H1 (cell line): Measurements from ENCODE around the gene CELF4. TPM values are rescaled to one million over a fixed set of nuclear protein-coding genes. Genes with fewer than 3 reads are reported as not detected.

Experiments used
- CTCF ChIA-PET: fragments of 300-600 bp; sonication (Branson Sonifier 250); formaldehyde crosslinking; loops from one replicate; lab custom pipeline; 2021; ENCODE audit not compliant: partially characterized antibody; lab: Charles Lee
- POLR2A ChIA-PET: fragments of 300-600 bp; sonication (Branson Sonifier 250); formaldehyde crosslinking; loops from one replicate; lab custom pipeline; 2021; ENCODE audit warnings: inconsistent platforms; ENCODE audit not compliant: partially characterized antibody; lab: Charles Lee
- DNase-seq, 2 experiments: peaks; one replicate each; pipeline versions ENCODE4 v3.0.0 to v3.0.0-alpha.2; 2010 to 2022; ENCODE audit warnings: low spot score in 2 of 2, low read depth in 1 of 2, mixed read lengths in 1 of 2
- FAIRE-seq: peaks from 2 replicates; lab custom pipeline; 2011; peaks lifted over from hg19 to GRCh38; lab: Jason Lieb, UNC
- H2AFZ ChIP-seq: 2 replicates; pipeline ENCODE4 v1.8.1; 2012; ENCODE audit warnings: low read length, inconsistent platforms
- H2AK5ac ChIP-seq: 2 replicates; pipeline ENCODE4 v1.6.1; 2013; ENCODE audit warnings: low read depth, low read length
- H2BK120ac ChIP-seq: replicated peaks from 2 replicates; pipeline ENCODE3; 2013; ENCODE audit warnings: low read depth, low read length, inconsistent platforms
- H2BK12ac ChIP-seq: 2 replicates; pipeline ENCODE4 v1.6.1; 2013; ENCODE audit warnings: low read depth, low read length
- H2BK15ac ChIP-seq: 2 replicates; pipeline ENCODE4 v1.6.1; 2013; ENCODE audit warnings: low read length
- H2BK20ac ChIP-seq: 2 replicates; pipeline ENCODE4 v1.6.1; 2013; ENCODE audit warnings: low read length
- H2BK5ac ChIP-seq: 2 replicates; pipeline ENCODE4 v1.6.1; 2013; ENCODE audit warnings: low read depth, low read length
- H3K14ac ChIP-seq: 2 replicates; pipeline ENCODE4 v1.6.1; 2013; ENCODE audit warnings: inconsistent platforms; ENCODE audit not compliant: insufficient read length
- H3K18ac ChIP-seq: 2 replicates; pipeline ENCODE4 v1.6.1; 2013; ENCODE audit warnings: low read length; ENCODE audit errors: extremely low read depth
- H3K23ac ChIP-seq: 2 replicates; pipeline ENCODE4 v1.6.1; 2013; ENCODE audit warnings: inconsistent platforms; ENCODE audit not compliant: insufficient read length
- H3K23me2 ChIP-seq: 2 replicates; pipeline ENCODE4 v1.6.1; 2013; ENCODE audit warnings: low read depth, low read length
- H3K27ac ChIP-seq: 2 replicates; pipeline ENCODE4 v1.6.1; 2011; ENCODE audit warnings: low read depth, low read length, inconsistent platforms
- H3K27me3 ChIP-seq, 4 experiments: replicated peaks in 1 of 4; 1 replicate in 1 of 4; 2 replicates in 3 of 4; pipeline versions ENCODE4 v1.6.1 to v1.8.1; 2011 to 2013; ENCODE audit warnings: low read length in 3 of 4, mild to moderate bottlenecking in 3 of 4, inconsistent platforms in 2 of 4, mixed read lengths in 2 of 4, moderate library complexity in 1 of 4; ENCODE audit not compliant: control insufficient read depth in 3 of 4, insufficient read depth in 3 of 4; ENCODE audit errors: extremely low read depth in 1 of 4
- H3K36me3 ChIP-seq, 4 experiments: 2 replicates each; pipeline versions ENCODE4 v1.6.1 to v1.8.1; 2011 to 2013; ENCODE audit warnings: mild to moderate bottlenecking in 4 of 4, low read length in 3 of 4, moderate library complexity in 2 of 4, control low read depth in 1 of 4, inconsistent platforms in 1 of 4; ENCODE audit not compliant: insufficient read depth in 4 of 4, control insufficient read depth in 2 of 4
- H3K4ac ChIP-seq: replicated peaks from 2 replicates; pipeline ENCODE3; 2013; ENCODE audit warnings: low read length, low read depth, mixed read lengths, inconsistent platforms; ENCODE audit not compliant: insufficient read length
- H3K4me1 ChIP-seq, 4 experiments: replicated peaks in 1 of 4; 1 replicate in 1 of 4; 2 replicates in 3 of 4; pipeline versions ENCODE4 v1.6.1 to v1.8.1; 2011 to 2013; ENCODE audit warnings: low read length in 3 of 4, inconsistent platforms in 2 of 4, mixed read lengths in 1 of 4; ENCODE audit not compliant: insufficient read depth in 4 of 4, control insufficient read depth in 3 of 4
- H3K4me2 ChIP-seq, 2 experiments: 2 replicates each; pipeline versions ENCODE4 v1.6.1 to v1.8.1; 2011 to 2013; ENCODE audit warnings: low read depth in 2 of 2, low read length in 2 of 2, control low read depth in 1 of 2, inconsistent platforms in 1 of 2, mild to moderate bottlenecking in 1 of 2; ENCODE audit not compliant: insufficient read depth in 1 of 2
- H3K4me3 ChIP-seq, 4 experiments: fragments of 200-600, 300-600 bp in 1 of 4; sonication (generic), shearing (Covaris generic), sonication (Bioruptor Twin) in 1 of 4; 2 replicates each; pipeline versions ENCODE4 v1.5.1 to v1.8.1; 2011 to 2016; ENCODE audit warnings: low read length in 4 of 4, low read depth in 3 of 4, control low read depth in 2 of 4, inconsistent platforms in 2 of 4, mild to moderate bottlenecking in 2 of 4, mixed read lengths in 1 of 4, moderate library complexity in 1 of 4; ENCODE audit not compliant: insufficient read depth in 2 of 4; ENCODE audit errors: extremely low read depth in 1 of 4
- H3K56ac ChIP-seq: replicated peaks from 2 replicates; pipeline ENCODE3; 2013; ENCODE audit warnings: low read depth, mild to moderate bottlenecking, mixed read lengths, low read length, inconsistent platforms; ENCODE audit not compliant: insufficient read length
- H3K79me1 ChIP-seq: 2 replicates; pipeline ENCODE4 v1.6.1; 2013; ENCODE audit warnings: low read depth, low read length, control low read depth
- H3K79me2 ChIP-seq, 2 experiments: 2 replicates each; pipeline versions ENCODE4 v1.6.1 to v1.8.1; 2012 to 2013; ENCODE audit warnings: low read length in 2 of 2, mild to moderate bottlenecking in 2 of 2, inconsistent platforms in 1 of 2; ENCODE audit not compliant: insufficient read depth in 2 of 2, control insufficient read depth in 1 of 2
- H3K9ac ChIP-seq, 4 experiments: replicated peaks in 1 of 4; 1 replicate in 1 of 4; 2 replicates in 3 of 4; pipeline versions ENCODE4 v1.6.1 to v1.8.1; 2011 to 2013; ENCODE audit warnings: low read depth in 3 of 4, low read length in 3 of 4, control low read depth in 2 of 4, mild to moderate bottlenecking in 2 of 4, moderate library complexity in 2 of 4, inconsistent platforms in 1 of 4; ENCODE audit errors: extremely low read depth in 1 of 4
- H3K9me3 ChIP-seq, 2 experiments: 2 replicates each; pipeline versions ENCODE4 v1.6.1 to v1.8.1; 2012 to 2013; ENCODE audit warnings: mild to moderate bottlenecking in 2 of 2, moderate library complexity in 2 of 2, control low read depth in 1 of 2, inconsistent platforms in 1 of 2, low read depth in 1 of 2, low read length in 1 of 2, mixed read lengths in 1 of 2; ENCODE audit not compliant: insufficient read depth in 2 of 2
- H4K20me1 ChIP-seq, 2 experiments: replicated peaks in 1 of 2; 2 replicates each; pipeline versions ENCODE3 to v1.8.1; 2011 to 2013; ENCODE audit warnings: inconsistent platforms in 2 of 2, low read length in 2 of 2, mild to moderate bottlenecking in 1 of 2; ENCODE audit not compliant: insufficient read depth in 2 of 2, control insufficient read depth in 1 of 2
- H4K5ac ChIP-seq: 2 replicates; pipeline ENCODE4 v1.6.1; 2013; ENCODE audit warnings: low read length, low read depth, mixed read lengths, inconsistent platforms; ENCODE audit not compliant: insufficient read length
- H4K8ac ChIP-seq: 2 replicates; pipeline ENCODE4 v1.8.0; 2013; ENCODE audit warnings: mild to moderate bottlenecking, moderate library complexity, low read length, inconsistent platforms; ENCODE audit not compliant: insufficient read depth; ENCODE audit errors: extremely low read depth
- H4K91ac ChIP-seq: replicated peaks from 2 replicates; pipeline ENCODE3; 2013; ENCODE audit warnings: low read length, mixed read lengths, inconsistent platforms; ENCODE audit not compliant: insufficient read length
- BCL11A ChIP-seq, 2 experiments: IDR thresholded peaks; one replicate each; pipeline ENCODE4 v1.6.1; 2011; ENCODE audit warnings: low read depth in 2 of 2, low read length in 2 of 2, mild to moderate bottlenecking in 2 of 2
- NRF1 ChIP-seq: IDR thresholded peaks from 2 replicates; pipeline ENCODE4 v1.6.1; 2011; ENCODE audit warnings: mild to moderate bottlenecking, low read depth, low read length, improper control_type of control experiment
- POLR2A ChIP-seq, 2 experiments: IDR thresholded peaks; 1 replicate in 1 of 2; 2 replicates in 1 of 2; pipeline ENCODE4 v1.6.1; 2011; ENCODE audit warnings: low read depth in 2 of 2, low read length in 2 of 2, mild to moderate bottlenecking in 2 of 2; ENCODE audit errors: control extremely low read depth in 1 of 2
- POU5F1 ChIP-seq: IDR thresholded peaks from 2 replicates; pipeline ENCODE4 v1.6.1; 2011; ENCODE audit warnings: low read depth, mild to moderate bottlenecking, low read length, moderate library complexity
- RXRA ChIP-seq: IDR thresholded peaks from 2 replicates; pipeline ENCODE4 v1.6.1; 2011; ENCODE audit warnings: low read depth, mild to moderate bottlenecking, low read length, moderate library complexity; ENCODE audit not compliant: insufficient read depth
- SIN3A ChIP-seq, 2 experiments: IDR thresholded peaks in 1 of 2; conservative IDR thresholded peaks in 1 of 2; 2 replicates each; pipeline ENCODE4 v1.6.1; 2011 to 2012; ENCODE audit warnings: low read length in 2 of 2, improper control_type of control experiment in 1 of 2, low read depth in 1 of 2, mild to moderate bottlenecking in 1 of 2
- SIX5 ChIP-seq: IDR thresholded peaks from 2 replicates; pipeline ENCODE4 v1.6.1; 2011; ENCODE audit warnings: mild to moderate bottlenecking, low read depth, low read length
- TAF7 ChIP-seq: optimal IDR thresholded peaks from 2 replicates; pipeline ENCODE3; 2011; ENCODE audit warnings: low read depth, mild to moderate bottlenecking, inconsistent platforms, low read length, moderate library complexity, borderline replicate concordance
- TBP ChIP-seq: IDR thresholded peaks from 2 replicates; pipeline ENCODE4 v1.6.1; 2011; ENCODE audit warnings: low read depth, low read length, improper control_type of control experiment
- TEAD4 ChIP-seq: IDR thresholded peaks from 2 replicates; pipeline ENCODE4 v1.6.1; 2012; ENCODE audit warnings: low read depth, low read length, inconsistent platforms, mixed read lengths
- YY1 ChIP-seq: IDR thresholded peaks from 2 replicates; pipeline ENCODE4 v1.6.1; 2011; ENCODE audit warnings: low read depth, mild to moderate bottlenecking, low read length
- WGBS, 2 experiments: shearing (Covaris generic) in 1 of 2; methylation state at CpG; one replicate each; pipeline versions ENCODE4 v1.1.6 to v1.1.7; 2013 to 2015; ENCODE audit warnings: low lambda C conversion rate in 2 of 2, mixed read lengths in 2 of 2, inconsistent platforms in 1 of 2, low coverage in 1 of 2, missing lambda C conversion rate in 1 of 2; ENCODE audit not compliant: insufficient replicate concordance in 2 of 2, insufficient coverage in 1 of 2, insufficient read length in 1 of 2; ENCODE audit errors: extremely low coverage in 1 of 2, missing lambda C conversion rate in 1 of 2; 5-methylcytosine and 5-hydroxymethylcytosine counted together
- polyA plus RNA-seq, 7 experiments: library from polyadenylated mRNA; depleted of rRNA in 3 of 7; stranded (reverse) in 5 of 7; unstranded in 2 of 7; fragments of >200 nt in 5 of 7; fragments of 200-250 nt in 2 of 7; gene quantifications; 1 replicate in 5 of 7; 2 replicates in 1 of 7; 4 replicates in 1 of 7; pipeline versions ENCODE4 v1.2.1 to v1.2.3, GENCODE V29; 2011 to 2013; ENCODE audit warnings: missing spikeins in 2 of 7, mixed read lengths in 2 of 7
- total RNA-seq: library from RNA; stranded (reverse); fragmentation: NEBNext Ultra II Directional; extraction: Animal tissue kit (Norgen Biotek cat#: 25700); gene quantifications from 2 replicates; pipeline ENCODE4 v1.2.1, GENCODE V29; 2021
- TF ChIP-seq, protein P1 (sequence below): IDR thresholded peaks from 2 replicates; pipeline ENCODE4 v1.6.1; 2011; ENCODE audit warnings: low read depth, mild to moderate bottlenecking, low read length; ENCODE audit not compliant: insufficient read depth
- TF ChIP-seq, protein P2 (sequence below): IDR thresholded peaks from 2 replicates; pipeline ENCODE4 v1.6.1; 2011; ENCODE audit warnings: low read length, improper control_type of control experiment

The CELF4 gene
- total and polyA plus RNA-seq, 2 of the 8 experiments (the other 6 are each of a cell fraction or from before 2014, with no cell fraction given): 1.6 to 3.4 TPM

DNA sequence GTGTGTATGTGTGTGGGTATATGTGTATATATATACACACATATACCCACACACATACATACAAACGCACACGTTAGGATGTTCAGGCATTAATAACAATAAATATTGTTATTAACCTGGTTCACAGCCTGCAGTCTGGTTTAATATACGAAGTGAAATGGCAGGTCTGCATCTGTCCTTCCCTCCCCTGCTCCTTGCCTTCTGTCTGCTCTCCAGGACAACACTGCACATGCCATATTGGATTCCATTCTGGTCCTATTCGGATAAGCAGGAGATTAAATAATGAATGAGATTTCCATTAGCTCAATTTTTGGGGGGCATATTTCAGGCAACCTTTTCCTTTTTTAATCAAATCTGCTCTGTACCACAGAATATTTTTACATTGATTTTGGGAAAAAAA is 158.0 kb downstream of the CELF4 start:
- peaks cover 0 to 21% (median 8%) of the 10 kb centered on the region in 4 experiments; a peak in 6 of 7 replicates for H3K4me1 ChIP-seq
- H4K5ac ChIP-seq: no peak overlapping the region
- peaks cover 0 to 3% (median 0%) of the 10 kb centered on the region in 4 experiments; a peak in 2 of 7 replicates for H3K27me3 ChIP-seq
- H3K23ac ChIP-seq: no peak overlapping the region
- H3K4ac ChIP-seq: no peak overlapping the region
- no peak overlapping the region for H2BK15ac ChIP-seq
- H2BK5ac ChIP-seq: no peak overlapping the region
- H3K79me1 ChIP-seq: no peaks in the 10 kb centered on the region
- H4K20me1 ChIP-seq: no peaks in the 10 kb centered on the region
- H3K36me3 ChIP-seq: no peaks in the 10 kb centered on the region
- no peak overlapping the region for H3K14ac ChIP-seq
- no peak overlapping the region for H3K27ac ChIP-seq
- H3K56ac ChIP-seq: no peak overlapping the region
- no peak overlapping the region for H3K4me3 ChIP-seq
- DNase-seq (no peak), FAIRE-seq (no peak)
- H3K9me3 ChIP-seq: no peaks in the 10 kb centered on the region
- POLR2A ChIA-PET: interaction anchor here (0.7 kb wide), 1 partner anchor 46 kb away, joined by 3 read pairs; no protein-coding TSS in a partner anchor
- 69% methylated on average over 4 of the region's 4 CpGs; no CpG with 5 or more reads in 1 of the 2 experiments for WGBS, 2 experiments
- H3K79me2 ChIP-seq: no peaks in the 10 kb centered on the region
- H2BK120ac ChIP-seq: no peak overlapping the region
- 0 out of 2 replicates have a peak, but pooled peaks cover 2% of the 10 kb centered on the region for H3K23me2 ChIP-seq
- no peak overlapping the region for H3K4me2 ChIP-seq
- no peak overlapping the region for H2BK12ac ChIP-seq
- no peak overlapping the region for H3K18ac ChIP-seq
- H3K9ac ChIP-seq: no peak overlapping the region
- H2AFZ ChIP-seq: no peak overlapping the region
- no peak overlapping the region for H4K91ac ChIP-seq
- H2BK20ac ChIP-seq: no peak overlapping the region
- CTCF ChIA-PET: interaction anchor here (1.0 to 1.5 kb wide), 2 partner anchors 35 to 64 kb away, joined by 3 to 5 read pairs; no protein-coding TSS in a partner anchor
- no peak overlapping the region for H4K8ac ChIP-seq
- H2AK5ac ChIP-seq: no peak overlapping the region
- TF ChIP-seq POU5F1 (no peak), TAF7 (no peak), NRF1 (no peak), SIN3A (conservative IDR thresholded peaks at IDR 0.05 in 1 of 2, IDR thresholded peaks at IDR 0.05 in 1 of 2; ENCODE audit: low read depth in 1 of 2, low read length in 2 of 2) (no peak), POLR2A (IDR thresholded peaks at IDR 0.05; ENCODE audit: control extremely low read depth in 1 of 2, low read depth in 2 of 2, low read length in 2 of 2) (no peak), BCL11A (IDR thresholded peaks at IDR 0.05; ENCODE audit: low read depth in 2 of 2, low read length in 2 of 2) (no peak), YY1 (no peak), RXRA (no peak), TEAD4 (no peak), SIX5 (no peak), TBP (no peak)
- TF ChIP-seq, protein P1, sequence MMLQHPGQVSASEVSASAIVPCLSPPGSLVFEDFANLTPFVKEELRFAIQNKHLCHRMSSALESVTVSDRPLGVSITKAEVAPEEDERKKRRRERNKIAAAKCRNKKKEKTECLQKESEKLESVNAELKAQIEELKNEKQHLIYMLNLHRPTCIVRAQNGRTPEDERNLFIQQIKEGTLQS: no peak
- TF ChIP-seq, protein P2, sequence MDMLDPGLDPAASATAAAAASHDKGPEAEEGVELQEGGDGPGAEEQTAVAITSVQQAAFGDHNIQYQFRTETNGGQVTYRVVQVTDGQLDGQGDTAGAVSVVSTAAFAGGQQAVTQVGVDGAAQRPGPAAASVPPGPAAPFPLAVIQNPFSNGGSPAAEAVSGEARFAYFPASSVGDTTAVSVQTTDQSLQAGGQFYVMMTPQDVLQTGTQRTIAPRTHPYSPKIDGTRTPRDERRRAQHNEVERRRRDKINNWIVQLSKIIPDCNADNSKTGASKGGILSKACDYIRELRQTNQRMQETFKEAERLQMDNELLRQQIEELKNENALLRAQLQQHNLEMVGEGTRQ: no peak
